ENCODE measurements around the gene KIF26B.
A peak's percentile ranks its signal among the peaks of the same experiment; 100 is the strongest.

Gene KIF26B

GRCh38 chr1:245148861-245149260 is 5.9 kb upstream of the KIF26B start:
- FAIRE-seq (no peak), DNase-seq (ENCODE audit: insufficient read length, low spot score) (no peak)
- TF ChIP-seq POLR2A (IDR thresholded peaks at IDR 0.05; ENCODE audit: low read depth, low read length), result no peak
- TF ChIP-seq POLR2AphosphoS5 (IDR thresholded peaks at IDR 0.05; ENCODE audit: low read depth, low read length), result no peak
- no peak for TF ChIP-seq TAF1 (IDR thresholded peaks at IDR 0.05; ENCODE audit: low read depth, low read length)
- TF ChIP-seq PAX5 (IDR thresholded peaks at IDR 0.05; ENCODE audit: insufficient read depth, low read length, severe bottlenecking), result no peak
- TF ChIP-seq SPI1 (IDR thresholded peaks at IDR 0.05; ENCODE audit: low read depth, low read length), result no peak
- TF ChIP-seq POU2F2 (IDR thresholded peaks at IDR 0.05; ENCODE audit: low read depth, low read length), result no peak

- no peak for TF ChIP-seq TAF1 (IDR thresholded peaks at IDR 0.05; ENCODE audit: low read depth, low read length)
- no peak for TF ChIP-seq SPI1 (IDR thresholded peaks at IDR 0.05; ENCODE audit: low read depth, low read length)
- TF ChIP-seq POLR2A (IDR thresholded peaks at IDR 0.05; ENCODE audit: low read depth, low read length), result no peak
- peak; percentile 86; the same call in 1 of the 2 replicates for TF ChIP-seq POU2F2 (IDR thresholded peaks at IDR 0.05; ENCODE audit: low read depth, low read length)
- TF ChIP-seq POLR2AphosphoS5 (IDR thresholded peaks at IDR 0.05; ENCODE audit: low read depth, low read length), result no peak
- TF ChIP-seq PAX5 (IDR thresholded peaks at IDR 0.05; ENCODE audit: insufficient read depth, low read length, severe bottlenecking), result no peak
- DNase-seq (ENCODE audit: insufficient read length, low spot score) (peak; percentile 65), FAIRE-seq (peak; percentile 80)
These were observed 1.7 kb upstream of the KIF26B start for GRCh38 chr1:245153081-245153551.

- no peak for FAIRE-seq
- DNase-seq (ENCODE audit: insufficient read length, low spot score), result peak; percentile 19
These were observed 995 bp upstream of the KIF26B start for GRCh38 chr1:245153552-245154428.

GRCh38 chr1:245155272-245156040 is 671 bp downstream of the KIF26B start:
- DNase-seq (ENCODE audit: insufficient read length, low spot score) (peak; percentile 30), FAIRE-seq (no peak)
- TF ChIP-seq POLR2A (IDR thresholded peaks at IDR 0.05; ENCODE audit: low read depth, low read length), result no peak
- TF ChIP-seq SPI1 (IDR thresholded peaks at IDR 0.05; ENCODE audit: low read depth, low read length), result no peak
- no peak for TF ChIP-seq POLR2AphosphoS5 (IDR thresholded peaks at IDR 0.05; ENCODE audit: low read depth, low read length)
- TF ChIP-seq PAX5 (IDR thresholded peaks at IDR 0.05; ENCODE audit: insufficient read depth, low read length, severe bottlenecking), result no peak
- no peak for TF ChIP-seq POU2F2 (IDR thresholded peaks at IDR 0.05; ENCODE audit: low read depth, low read length)
- TF ChIP-seq TAF1 (IDR thresholded peaks at IDR 0.05; ENCODE audit: low read depth, low read length), result no peak

More at GRCh38 chr1:245153552-245154428, 995 bp upstream of the KIF26B start:
- TF ChIP-seq POLR2A (IDR thresholded peaks at IDR 0.05; ENCODE audit: low read depth, low read length) (no peak), PAX5 (IDR thresholded peaks at IDR 0.05; ENCODE audit: insufficient read depth, low read length, severe bottlenecking) (no peak), POU2F2 (IDR thresholded peaks at IDR 0.05; ENCODE audit: low read depth, low read length) (no peak), POLR2AphosphoS5 (IDR thresholded peaks at IDR 0.05; ENCODE audit: low read depth, low read length) (no peak), SPI1 (IDR thresholded peaks at IDR 0.05; ENCODE audit: low read depth, low read length) (no peak), TAF1 (IDR thresholded peaks at IDR 0.05; ENCODE audit: low read depth, low read length) (no peak)

- peak; percentile 65 for FAIRE-seq
- peak; percentile 95 for DNase-seq (ENCODE audit: insufficient read length, low spot score)
- TF ChIP-seq SPI1 (IDR thresholded peaks at IDR 0.05; ENCODE audit: low read depth, low read length) (no peak), TAF1 (IDR thresholded peaks at IDR 0.05; ENCODE audit: low read depth, low read length) (no peak), POLR2AphosphoS5 (IDR thresholded peaks at IDR 0.05; ENCODE audit: low read depth, low read length) (no peak), POU2F2 (IDR thresholded peaks at IDR 0.05; ENCODE audit: low read depth, low read length) (no peak), POLR2A (IDR thresholded peaks at IDR 0.05; ENCODE audit: low read depth, low read length) (no peak), PAX5 (IDR thresholded peaks at IDR 0.05; ENCODE audit: insufficient read depth, low read length, severe bottlenecking) (no peak)
These were observed 1.4 kb downstream of the KIF26B start for GRCh38 chr1:245156041-245156735.

GRCh38 chr1:245156736-245157505 is 2.1 kb downstream of the KIF26B start:
- no peak for DNase-seq (ENCODE audit: insufficient read length, low spot score)
- peak; percentile 68 for FAIRE-seq
- TF ChIP-seq SPI1 (IDR thresholded peaks at IDR 0.05; ENCODE audit: low read depth, low read length) (no peak), POLR2AphosphoS5 (IDR thresholded peaks at IDR 0.05; ENCODE audit: low read depth, low read length) (no peak), POLR2A (IDR thresholded peaks at IDR 0.05; ENCODE audit: low read depth, low read length) (no peak), PAX5 (IDR thresholded peaks at IDR 0.05; ENCODE audit: insufficient read depth, low read length, severe bottlenecking) (no peak), POU2F2 (IDR thresholded peaks at IDR 0.05; ENCODE audit: low read depth, low read length) (no peak), TAF1 (IDR thresholded peaks at IDR 0.05; ENCODE audit: low read depth, low read length) (no peak)

- TF ChIP-seq POLR2AphosphoS5 (IDR thresholded peaks at IDR 0.05; ENCODE audit: low read depth, low read length), result no peak
- DNase-seq (ENCODE audit: insufficient read length, low spot score) (no peak), FAIRE-seq (no peak)
These were observed 4.1 kb downstream of the KIF26B start for GRCh38 chr1:245158913-245159312.

- no peak for DNase-seq (ENCODE audit: insufficient read length, low spot score)
- no peak for TF ChIP-seq SPI1 (IDR thresholded peaks at IDR 0.05; ENCODE audit: low read depth, low read length)
- no peak for TF ChIP-seq POLR2A (IDR thresholded peaks at IDR 0.05; ENCODE audit: low read depth, low read length)
- TF ChIP-seq PAX5 (IDR thresholded peaks at IDR 0.05; ENCODE audit: insufficient read depth, low read length, severe bottlenecking), result no peak
- no peak for FAIRE-seq
These were observed 5.5 kb downstream of the KIF26B start for GRCh38 chr1:245160288-245160687.
